GM23338 (cell line): Measurements from ENCODE around the gene ANO1. TPM values are rescaled to one million over a fixed set of nuclear protein-coding genes. Genes with fewer than 3 reads are reported as not detected.

Experiments used
- ATAC-seq: fragments of 200-7000 bp; cut with Tn5 transposase; 3 replicates; pipeline ENCODE4 v1.9.1; 2020
- DNase-seq: peaks from one replicate; pipeline ENCODE4 v3.0.0-alpha.2; 2015; ENCODE audit warnings: low spot score
- H2AFZ ChIP-seq: fragments of 200-600 bp; sonication (generic); 2 replicates; pipeline ENCODE4 v1.8.0; 2016; ENCODE audit warnings: antibody characterized with exemption, mild to moderate bottlenecking, moderate library complexity
- H3F3A ChIP-seq: fragments of 200-600 bp; sonication (generic); replicated peaks from 2 replicates; pipeline ENCODE4 v1.8.0; 2017; ENCODE audit warnings: antibody characterized with exemption, mixed run types, low read depth
- H3K27ac ChIP-seq: fragments of 200-600 bp; sonication (generic); 2 replicates; pipeline ENCODE4 v1.6.1; 2016; ENCODE audit warnings: low read depth
- H3K27me3 ChIP-seq: fragments of 200-600 bp; sonication (generic); 2 replicates; pipeline ENCODE4 v1.8.0; 2016; ENCODE audit warnings: mild to moderate bottlenecking, mixed run types, moderate library complexity; ENCODE audit not compliant: insufficient read depth
- H3K36me3 ChIP-seq: fragments of 200-600 bp; sonication (generic); 2 replicates; pipeline ENCODE4 v1.8.0; 2016; ENCODE audit warnings: mild to moderate bottlenecking; ENCODE audit not compliant: insufficient read depth
- H3K4me1 ChIP-seq: fragments of 200-600 bp; sonication (generic); 2 replicates; pipeline ENCODE4 v1.8.0; 2016; ENCODE audit warnings: mild to moderate bottlenecking, moderate library complexity; ENCODE audit not compliant: insufficient read depth
- H3K4me2 ChIP-seq: fragments of 200-600 bp; sonication (generic); 2 replicates; pipeline ENCODE4 v1.7.1; 2017; ENCODE audit warnings: mixed run types
- H3K4me3 ChIP-seq: fragments of 200-600 bp; sonication (generic); 2 replicates; pipeline ENCODE4 v1.6.1; 2016; ENCODE audit warnings: mixed run types
- H3K79me2 ChIP-seq: fragments of 200-600 bp; sonication (generic); replicated peaks from 2 replicates; pipeline ENCODE4 v1.8.0; 2017; ENCODE audit warnings: mild to moderate bottlenecking; ENCODE audit not compliant: insufficient read depth
- H3K9me2 ChIP-seq: fragments of 200-600 bp; sonication (generic); 2 replicates; pipeline ENCODE4 v1.8.0; 2017; ENCODE audit not compliant: insufficient read depth
- H4K20me1 ChIP-seq: fragments of 200-600 bp; sonication (generic); replicated peaks from 2 replicates; pipeline ENCODE4 v1.8.0; 2017; ENCODE audit warnings: mild to moderate bottlenecking; ENCODE audit not compliant: insufficient read depth
- H3K27ac Mint-ChIP-seq: 2 replicates; pipeline ENCODE4 v1.8.0; 2020; ENCODE audit warnings: inconsistent platforms, mild to moderate bottlenecking, moderate library complexity, mixed read lengths
- H3K27me3 Mint-ChIP-seq: 3 replicates; pipeline ENCODE4 v1.8.0; 2022; ENCODE audit warnings: low read depth, mild to moderate bottlenecking, moderate library complexity, mixed read lengths, inconsistent platforms; ENCODE audit not compliant: insufficient read depth, poor library complexity
- H3K36me3 Mint-ChIP-seq: 3 replicates; pipeline ENCODE4 v1.8.0; 2021; ENCODE audit warnings: low read depth, mild to moderate bottlenecking, inconsistent platforms, moderate library complexity, mixed read lengths
- H3K4me1 Mint-ChIP-seq: 3 replicates; pipeline ENCODE4 v1.8.0; 2020; ENCODE audit warnings: mild to moderate bottlenecking, inconsistent platforms, mixed read lengths
- H3K4me3 Mint-ChIP-seq: 3 replicates; pipeline ENCODE4 v1.8.0; 2021; ENCODE audit warnings: moderate library complexity, mild to moderate bottlenecking, inconsistent platforms, mixed read lengths
- H3K9me3 Mint-ChIP-seq: 3 replicates; pipeline ENCODE4 v1.8.0; 2020; ENCODE audit warnings: moderate library complexity, mild to moderate bottlenecking, inconsistent platforms, mixed read lengths
- CREB1 ChIP-seq: fragments of 250-450 bp; sonication (Bioruptor Pico); IDR thresholded peaks from 2 replicates; pipeline ENCODE4 v1.5.0; 2020; ENCODE audit warnings: low read depth, mild to moderate bottlenecking, moderate library complexity
- EZH2 ChIP-seq: fragments of 200-600 bp; sonication (generic); IDR thresholded peaks from one replicate; pipeline ENCODE4 v1.8.0; 2017; ENCODE audit warnings: antibody characterized with exemption, mild to moderate bottlenecking, low read depth; ENCODE audit not compliant: unreplicated experiment
- EZH2phosphoT487 ChIP-seq: fragments of 200-600 bp; sonication (generic); IDR thresholded peaks from one replicate; pipeline ENCODE4 v1.8.1; 2018; ENCODE audit warnings: antibody characterized with exemption; ENCODE audit not compliant: unreplicated experiment
- JUNB ChIP-seq: IDR thresholded peaks from one replicate; pipeline ENCODE4 v1.6.1; 2016; ENCODE audit warnings: antibody characterized with exemption; ENCODE audit not compliant: unreplicated experiment
- NANOG ChIP-seq: IDR thresholded peaks from 2 replicates; pipeline ENCODE4 v1.6.1; 2016; ENCODE audit warnings: antibody characterized with exemption, borderline replicate concordance
- POLR2AphosphoS5 ChIP-seq: IDR thresholded peaks from 2 replicates; pipeline ENCODE4 v1.6.1; 2016; ENCODE audit warnings: antibody characterized with exemption, low read depth
- STAT1 ChIP-seq: IDR thresholded peaks from one replicate; pipeline ENCODE4 v1.6.1; 2016; ENCODE audit warnings: antibody characterized with exemption; ENCODE audit not compliant: unreplicated experiment
- ZNF114 ChIP-seq: fragments of 250-450 bp; sonication (Bioruptor Pico); IDR thresholded peaks from 2 replicates; pipeline ENCODE4 v1.5.0; 2020; ENCODE audit warnings: mild to moderate bottlenecking, moderate library complexity
- ZNF331 ChIP-seq: fragments of 250-450 bp; sonication (Bioruptor Pico); IDR thresholded peaks from 2 replicates; pipeline ENCODE4 v1.5.0; 2020; ENCODE audit warnings: low read depth, mild to moderate bottlenecking, moderate library complexity
- polyA plus RNA-seq: library from polyadenylated mRNA; unstranded; fragments of >200 nt; fragmentation: Nextera tagmentation; extraction: Ambion mirVana; gene quantifications from 2 replicates; pipeline ENCODE4 v1.2.1, GENCODE V29; 2016
- total RNA-seq: library from RNA; depleted of rRNA; stranded (reverse); fragments of >200 nt; shearing (Covaris generic); gene quantifications from 2 replicates; pipeline ENCODE4 v1.2.3, GENCODE V29; 2014
- TF ChIP-seq, protein P1 (sequence below): fragments of 250-450 bp; sonication (Bioruptor Pico); IDR thresholded peaks from 2 replicates; pipeline ENCODE4 v1.5.0; 2020; ENCODE audit warnings: mild to moderate bottlenecking, moderate library complexity
- TF ChIP-seq, protein P2 (sequence below): IDR thresholded peaks from 2 replicates; pipeline ENCODE4 v1.6.1; 2016; ENCODE audit warnings: antibody characterized with exemption
- TF ChIP-seq, protein P3 (sequence below): IDR thresholded peaks from one replicate; pipeline ENCODE4 v1.6.1; 2018; ENCODE audit warnings: antibody characterized with exemption; ENCODE audit not compliant: unreplicated experiment
- TF ChIP-seq, protein P4 (sequence below), 2 experiments: fragments of 200-600 bp in 1 of 2; sonication (generic) in 1 of 2; conservative IDR thresholded peaks; 2 replicates each; pipeline versions ENCODE4 v1.5.1 to v1.6.1; 2016 to 2017; ENCODE audit warnings: antibody characterized with exemption in 2 of 2, low read depth in 2 of 2, mild to moderate bottlenecking in 2 of 2, moderate library complexity in 1 of 2

The ANO1 gene
- total and polyA plus RNA-seq, 2 experiments from 2014 or later: 1.4 to 3.4 TPM

DNA sequence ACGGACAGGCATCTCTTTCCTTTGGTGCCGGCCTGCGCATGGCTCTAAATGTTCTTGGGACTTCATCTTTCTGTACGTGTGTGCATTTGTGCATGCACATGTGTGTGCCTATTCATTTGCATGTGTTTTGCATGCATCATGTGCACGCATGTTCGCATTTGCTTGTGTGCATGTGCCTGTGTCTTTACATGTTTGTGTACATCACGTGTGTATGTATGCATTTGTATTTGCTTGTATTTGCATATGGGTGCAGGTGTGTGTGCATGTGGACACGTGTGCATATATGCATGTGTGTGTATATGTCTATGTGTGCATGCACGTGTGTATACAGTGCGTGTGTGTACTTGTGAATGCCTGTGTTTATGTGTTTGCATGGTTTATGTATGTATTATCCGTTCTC, 111.5 kb downstream of the ANO1 start:
- Histone ChIP-seq H3K4me1 (no peaks in the 10 kb centered on the region), H3F3A (0 out of 2 replicates have a peak, but pooled peaks cover 3% of the 10 kb centered on the region), H3K36me3 (no peaks in the 10 kb centered on the region), H4K20me1 (no peaks in the 10 kb centered on the region), H3K79me2 (no peaks in the 10 kb centered on the region), H2AFZ (no peak overlapping the region), H3K27me3 (no peaks in the 10 kb centered on the region), H3K4me2 (no peak overlapping the region), H3K4me3 (no peak overlapping the region), H3K27ac (no peak overlapping the region), H3K9me2 (no peaks in the 10 kb centered on the region)
- Mint-ChIP-seq H3K4me3 (no peak overlapping the region), H3K27ac (no peak overlapping the region), H3K27me3 (peaks cover 4% of the 10 kb centered on the region), H3K4me1 (peaks cover 3% of the 10 kb centered on the region; the same call in 1 of the 3 replicates), H3K36me3 (no peaks in the 10 kb centered on the region; the same call in 2 of the 3 replicates), H3K9me3 (no peaks in the 10 kb centered on the region; the same call in 2 of the 3 replicates)
- no peak for DNase-seq
- TF ChIP-seq NANOG (no peak), STAT1 (no peak), ZNF331 (CRISPR knock-in tag) (no peak), EZH2phosphoT487 (no peak), JUNB (no peak), ZNF114 (no peak), POLR2AphosphoS5 (no peak), EZH2 (no peak), CREB1 (CRISPR knock-in tag) (no peak)
- TF ChIP-seq, protein P1, sequence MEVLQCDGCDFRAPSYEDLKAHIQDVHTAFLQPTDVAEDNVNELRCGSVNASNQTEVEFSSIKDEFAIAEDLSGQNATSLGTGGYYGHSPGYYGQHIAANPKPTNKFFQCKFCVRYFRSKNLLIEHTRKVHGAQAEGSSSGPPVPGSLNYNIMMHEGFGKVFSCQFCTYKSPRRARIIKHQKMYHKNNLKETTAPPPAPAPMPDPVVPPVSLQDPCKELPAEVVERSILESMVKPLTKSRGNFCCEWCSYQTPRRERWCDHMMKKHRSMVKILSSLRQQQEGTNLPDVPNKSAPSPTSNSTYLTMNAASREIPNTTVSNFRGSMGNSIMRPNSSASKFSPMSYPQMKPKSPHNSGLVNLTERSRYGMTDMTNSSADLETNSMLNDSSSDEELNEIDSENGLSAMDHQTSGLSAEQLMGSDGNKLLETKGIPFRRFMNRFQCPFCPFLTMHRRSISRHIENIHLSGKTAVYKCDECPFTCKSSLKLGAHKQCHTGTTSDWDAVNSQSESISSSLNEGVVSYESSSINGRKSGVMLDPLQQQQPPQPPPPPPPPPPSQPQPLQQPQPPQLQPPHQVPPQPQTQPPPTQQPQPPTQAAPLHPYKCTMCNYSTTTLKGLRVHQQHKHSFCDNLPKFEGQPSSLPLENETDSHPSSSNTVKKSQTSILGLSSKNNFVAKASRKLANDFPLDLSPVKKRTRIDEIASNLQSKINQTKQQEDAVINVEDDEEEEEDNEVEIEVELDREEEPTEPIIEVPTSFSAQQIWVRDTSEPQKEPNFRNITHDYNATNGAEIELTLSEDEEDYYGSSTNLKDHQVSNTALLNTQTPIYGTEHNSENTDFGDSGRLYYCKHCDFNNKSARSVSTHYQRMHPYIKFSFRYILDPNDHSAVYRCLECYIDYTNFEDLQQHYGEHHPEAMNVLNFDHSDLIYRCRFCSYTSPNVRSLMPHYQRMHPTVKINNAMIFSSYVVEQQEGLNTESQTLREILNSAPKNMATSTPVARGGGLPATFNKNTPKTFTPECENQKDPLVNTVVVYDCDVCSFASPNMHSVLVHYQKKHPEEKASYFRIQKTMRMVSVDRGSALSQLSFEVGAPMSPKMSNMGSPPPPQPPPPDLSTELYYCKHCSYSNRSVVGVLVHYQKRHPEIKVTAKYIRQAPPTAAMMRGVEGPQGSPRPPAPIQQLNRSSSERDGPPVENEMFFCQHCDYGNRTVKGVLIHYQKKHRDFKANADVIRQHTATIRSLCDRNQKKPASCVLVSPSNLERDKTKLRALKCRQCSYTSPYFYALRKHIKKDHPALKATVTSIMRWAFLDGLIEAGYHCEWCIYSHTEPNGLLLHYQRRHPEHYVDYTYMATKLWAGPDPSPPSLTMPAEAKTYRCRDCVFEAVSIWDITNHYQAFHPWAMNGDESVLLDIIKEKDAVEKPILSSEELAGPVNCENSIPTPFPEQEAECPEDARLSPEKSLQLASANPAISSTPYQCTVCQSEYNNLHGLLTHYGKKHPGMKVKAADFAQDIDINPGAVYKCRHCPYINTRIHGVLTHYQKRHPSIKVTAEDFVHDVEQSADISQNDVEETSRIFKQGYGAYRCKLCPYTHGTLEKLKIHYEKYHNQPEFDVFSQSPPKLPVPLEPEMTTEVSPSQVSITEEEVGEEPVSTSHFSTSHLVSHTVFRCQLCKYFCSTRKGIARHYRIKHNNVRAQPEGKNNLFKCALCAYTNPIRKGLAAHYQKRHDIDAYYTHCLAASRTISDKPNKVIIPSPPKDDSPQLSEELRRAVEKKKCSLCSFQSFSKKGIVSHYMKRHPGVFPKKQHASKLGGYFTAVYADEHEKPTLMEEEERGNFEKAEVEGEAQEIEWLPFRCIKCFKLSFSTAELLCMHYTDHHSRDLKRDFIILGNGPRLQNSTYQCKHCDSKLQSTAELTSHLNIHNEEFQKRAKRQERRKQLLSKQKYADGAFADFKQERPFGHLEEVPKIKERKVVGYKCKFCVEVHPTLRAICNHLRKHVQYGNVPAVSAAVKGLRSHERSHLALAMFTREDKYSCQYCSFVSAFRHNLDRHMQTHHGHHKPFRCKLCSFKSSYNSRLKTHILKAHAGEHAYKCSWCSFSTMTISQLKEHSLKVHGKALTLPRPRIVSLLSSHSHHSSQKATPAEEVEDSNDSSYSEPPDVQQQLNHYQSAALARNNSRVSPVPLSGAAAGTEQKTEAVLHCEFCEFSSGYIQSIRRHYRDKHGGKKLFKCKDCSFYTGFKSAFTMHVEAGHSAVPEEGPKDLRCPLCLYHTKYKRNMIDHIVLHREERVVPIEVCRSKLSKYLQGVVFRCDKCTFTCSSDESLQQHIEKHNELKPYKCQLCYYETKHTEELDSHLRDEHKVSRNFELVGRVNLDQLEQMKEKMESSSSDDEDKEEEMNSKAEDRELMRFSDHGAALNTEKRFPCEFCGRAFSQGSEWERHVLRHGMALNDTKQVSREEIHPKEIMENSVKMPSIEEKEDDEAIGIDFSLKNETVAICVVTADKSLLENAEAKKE (CRISPR knock-in tag): no peak
- TF ChIP-seq, protein P2, sequence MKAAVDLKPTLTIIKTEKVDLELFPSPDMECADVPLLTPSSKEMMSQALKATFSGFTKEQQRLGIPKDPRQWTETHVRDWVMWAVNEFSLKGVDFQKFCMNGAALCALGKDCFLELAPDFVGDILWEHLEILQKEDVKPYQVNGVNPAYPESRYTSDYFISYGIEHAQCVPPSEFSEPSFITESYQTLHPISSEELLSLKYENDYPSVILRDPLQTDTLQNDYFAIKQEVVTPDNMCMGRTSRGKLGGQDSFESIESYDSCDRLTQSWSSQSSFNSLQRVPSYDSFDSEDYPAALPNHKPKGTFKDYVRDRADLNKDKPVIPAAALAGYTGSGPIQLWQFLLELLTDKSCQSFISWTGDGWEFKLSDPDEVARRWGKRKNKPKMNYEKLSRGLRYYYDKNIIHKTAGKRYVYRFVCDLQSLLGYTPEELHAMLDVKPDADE: no peak
- TF ChIP-seq, protein P3, sequence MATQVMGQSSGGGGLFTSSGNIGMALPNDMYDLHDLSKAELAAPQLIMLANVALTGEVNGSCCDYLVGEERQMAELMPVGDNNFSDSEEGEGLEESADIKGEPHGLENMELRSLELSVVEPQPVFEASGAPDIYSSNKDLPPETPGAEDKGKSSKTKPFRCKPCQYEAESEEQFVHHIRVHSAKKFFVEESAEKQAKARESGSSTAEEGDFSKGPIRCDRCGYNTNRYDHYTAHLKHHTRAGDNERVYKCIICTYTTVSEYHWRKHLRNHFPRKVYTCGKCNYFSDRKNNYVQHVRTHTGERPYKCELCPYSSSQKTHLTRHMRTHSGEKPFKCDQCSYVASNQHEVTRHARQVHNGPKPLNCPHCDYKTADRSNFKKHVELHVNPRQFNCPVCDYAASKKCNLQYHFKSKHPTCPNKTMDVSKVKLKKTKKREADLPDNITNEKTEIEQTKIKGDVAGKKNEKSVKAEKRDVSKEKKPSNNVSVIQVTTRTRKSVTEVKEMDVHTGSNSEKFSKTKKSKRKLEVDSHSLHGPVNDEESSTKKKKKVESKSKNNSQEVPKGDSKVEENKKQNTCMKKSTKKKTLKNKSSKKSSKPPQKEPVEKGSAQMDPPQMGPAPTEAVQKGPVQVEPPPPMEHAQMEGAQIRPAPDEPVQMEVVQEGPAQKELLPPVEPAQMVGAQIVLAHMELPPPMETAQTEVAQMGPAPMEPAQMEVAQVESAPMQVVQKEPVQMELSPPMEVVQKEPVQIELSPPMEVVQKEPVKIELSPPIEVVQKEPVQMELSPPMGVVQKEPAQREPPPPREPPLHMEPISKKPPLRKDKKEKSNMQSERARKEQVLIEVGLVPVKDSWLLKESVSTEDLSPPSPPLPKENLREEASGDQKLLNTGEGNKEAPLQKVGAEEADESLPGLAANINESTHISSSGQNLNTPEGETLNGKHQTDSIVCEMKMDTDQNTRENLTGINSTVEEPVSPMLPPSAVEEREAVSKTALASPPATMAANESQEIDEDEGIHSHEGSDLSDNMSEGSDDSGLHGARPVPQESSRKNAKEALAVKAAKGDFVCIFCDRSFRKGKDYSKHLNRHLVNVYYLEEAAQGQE: no peak
- TF ChIP-seq, protein P4, sequence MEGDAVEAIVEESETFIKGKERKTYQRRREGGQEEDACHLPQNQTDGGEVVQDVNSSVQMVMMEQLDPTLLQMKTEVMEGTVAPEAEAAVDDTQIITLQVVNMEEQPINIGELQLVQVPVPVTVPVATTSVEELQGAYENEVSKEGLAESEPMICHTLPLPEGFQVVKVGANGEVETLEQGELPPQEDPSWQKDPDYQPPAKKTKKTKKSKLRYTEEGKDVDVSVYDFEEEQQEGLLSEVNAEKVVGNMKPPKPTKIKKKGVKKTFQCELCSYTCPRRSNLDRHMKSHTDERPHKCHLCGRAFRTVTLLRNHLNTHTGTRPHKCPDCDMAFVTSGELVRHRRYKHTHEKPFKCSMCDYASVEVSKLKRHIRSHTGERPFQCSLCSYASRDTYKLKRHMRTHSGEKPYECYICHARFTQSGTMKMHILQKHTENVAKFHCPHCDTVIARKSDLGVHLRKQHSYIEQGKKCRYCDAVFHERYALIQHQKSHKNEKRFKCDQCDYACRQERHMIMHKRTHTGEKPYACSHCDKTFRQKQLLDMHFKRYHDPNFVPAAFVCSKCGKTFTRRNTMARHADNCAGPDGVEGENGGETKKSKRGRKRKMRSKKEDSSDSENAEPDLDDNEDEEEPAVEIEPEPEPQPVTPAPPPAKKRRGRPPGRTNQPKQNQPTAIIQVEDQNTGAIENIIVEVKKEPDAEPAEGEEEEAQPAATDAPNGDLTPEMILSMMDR (conservative IDR thresholded peaks at IDR 0.05; ENCODE audit: low read depth in 2 of 2): no peak
- ATAC-seq: no peak
